Measurements from ENCODE around the gene LUM. TPM values are rescaled to one million over a fixed set of nuclear protein-coding genes. Genes with fewer than 3 reads are reported as not detected.
A peak's percentile ranks its signal among the peaks of the same experiment; 100 is the strongest.

Gene LUM
- total RNA-seq, 1 donor from 2014 or later, result 481 TPM

DNA sequence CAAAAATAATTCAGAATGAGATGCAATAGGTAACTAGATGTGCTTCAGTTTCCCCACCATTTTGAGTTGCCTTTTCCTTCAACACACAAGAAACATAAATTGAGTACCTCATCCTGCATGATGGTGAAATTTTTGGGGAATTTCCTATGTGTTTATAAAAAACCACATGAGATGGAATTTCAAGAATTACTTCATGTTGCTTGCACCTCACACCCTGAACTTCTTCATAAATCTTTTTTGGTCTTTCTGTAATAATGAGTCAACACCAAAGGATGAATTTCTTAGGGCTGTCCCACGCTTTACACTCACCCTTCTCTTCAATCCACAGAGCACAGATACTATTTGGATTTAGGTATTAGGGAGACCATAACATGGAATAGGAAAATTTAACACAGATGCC lies 22.6 kb upstream of the LUM start:
- peak overlapping the region; percentile 41 for H3K27ac Mint-ChIP-seq (ENCODE audit: unreplicated experiment)

DNA sequence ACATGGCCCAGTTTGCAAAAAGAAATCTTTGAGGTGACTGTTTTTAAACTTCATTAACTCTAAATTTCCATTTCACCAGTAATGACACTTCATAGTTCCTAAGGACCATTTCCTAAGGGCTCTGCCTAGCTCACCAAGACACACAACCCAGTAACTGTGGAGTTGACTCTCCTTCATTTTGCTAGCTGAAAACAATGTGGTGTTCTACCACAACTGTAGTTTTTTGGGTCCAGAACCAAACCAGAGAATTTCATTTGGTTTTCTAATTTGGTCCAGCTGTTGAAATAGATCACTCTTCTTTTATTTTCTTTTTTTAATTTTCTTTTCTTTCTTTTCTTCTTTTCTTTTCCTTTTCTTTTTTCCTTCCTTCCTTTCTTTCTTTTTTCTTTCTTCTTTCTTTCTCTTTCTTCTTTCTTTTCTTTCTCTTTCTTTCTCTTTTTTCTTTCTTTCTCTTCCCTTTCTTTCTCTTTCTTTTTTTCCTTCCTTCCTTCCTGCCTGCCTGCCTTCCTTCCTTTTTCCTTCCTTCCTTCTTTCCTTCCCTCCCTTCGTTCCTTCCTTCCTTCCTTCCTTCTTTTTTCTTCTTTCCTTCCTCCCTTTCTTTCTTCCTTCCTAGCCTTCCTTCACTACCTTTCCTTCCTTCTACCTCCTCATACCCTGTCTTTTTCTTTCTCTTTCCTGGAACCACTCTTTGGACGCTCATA lies 18.5 kb upstream of the LUM start:
- TF ChIP-seq, protein P1, sequence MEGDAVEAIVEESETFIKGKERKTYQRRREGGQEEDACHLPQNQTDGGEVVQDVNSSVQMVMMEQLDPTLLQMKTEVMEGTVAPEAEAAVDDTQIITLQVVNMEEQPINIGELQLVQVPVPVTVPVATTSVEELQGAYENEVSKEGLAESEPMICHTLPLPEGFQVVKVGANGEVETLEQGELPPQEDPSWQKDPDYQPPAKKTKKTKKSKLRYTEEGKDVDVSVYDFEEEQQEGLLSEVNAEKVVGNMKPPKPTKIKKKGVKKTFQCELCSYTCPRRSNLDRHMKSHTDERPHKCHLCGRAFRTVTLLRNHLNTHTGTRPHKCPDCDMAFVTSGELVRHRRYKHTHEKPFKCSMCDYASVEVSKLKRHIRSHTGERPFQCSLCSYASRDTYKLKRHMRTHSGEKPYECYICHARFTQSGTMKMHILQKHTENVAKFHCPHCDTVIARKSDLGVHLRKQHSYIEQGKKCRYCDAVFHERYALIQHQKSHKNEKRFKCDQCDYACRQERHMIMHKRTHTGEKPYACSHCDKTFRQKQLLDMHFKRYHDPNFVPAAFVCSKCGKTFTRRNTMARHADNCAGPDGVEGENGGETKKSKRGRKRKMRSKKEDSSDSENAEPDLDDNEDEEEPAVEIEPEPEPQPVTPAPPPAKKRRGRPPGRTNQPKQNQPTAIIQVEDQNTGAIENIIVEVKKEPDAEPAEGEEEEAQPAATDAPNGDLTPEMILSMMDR (IDR thresholded peaks at IDR 0.05), result no peak
- H3K4me1 Mint-ChIP-seq (ENCODE audit: low read depth), result peaks cover 58% of the 10 kb centered on the region
- no peaks in the 10 kb centered on the region for H3K36me3 Mint-ChIP-seq (ENCODE audit: low read depth)
- H3K27ac Mint-ChIP-seq (ENCODE audit: unreplicated experiment), result peak overlapping the region; percentile 10
- H3K9me3 Mint-ChIP-seq (ENCODE audit: low read depth), result no peaks in the 10 kb centered on the region
- H3K27me3 Mint-ChIP-seq (ENCODE audit: low read depth), result no peaks in the 10 kb centered on the region
- no peak overlapping the region for H3K4me3 Mint-ChIP-seq (ENCODE audit: unreplicated experiment)
- DNase-seq (ENCODE audit: low spot score), result no peak

More for the DNA sequence above, 22.6 kb upstream of the LUM start:
- Mint-ChIP-seq H3K4me3 (ENCODE audit: unreplicated experiment) (no peak overlapping the region), H3K4me1 (ENCODE audit: low read depth) (peaks cover 54% of the 10 kb centered on the region), H3K36me3 (ENCODE audit: low read depth) (peaks cover 2% of the 10 kb centered on the region), H3K9me3 (ENCODE audit: low read depth) (peaks cover 4% of the 10 kb centered on the region), H3K27me3 (ENCODE audit: low read depth) (no peaks in the 10 kb centered on the region)
- TF ChIP-seq, protein P1 (IDR thresholded peaks at IDR 0.05), result no peak
- no peak for DNase-seq (ENCODE audit: low spot score)

DNA sequence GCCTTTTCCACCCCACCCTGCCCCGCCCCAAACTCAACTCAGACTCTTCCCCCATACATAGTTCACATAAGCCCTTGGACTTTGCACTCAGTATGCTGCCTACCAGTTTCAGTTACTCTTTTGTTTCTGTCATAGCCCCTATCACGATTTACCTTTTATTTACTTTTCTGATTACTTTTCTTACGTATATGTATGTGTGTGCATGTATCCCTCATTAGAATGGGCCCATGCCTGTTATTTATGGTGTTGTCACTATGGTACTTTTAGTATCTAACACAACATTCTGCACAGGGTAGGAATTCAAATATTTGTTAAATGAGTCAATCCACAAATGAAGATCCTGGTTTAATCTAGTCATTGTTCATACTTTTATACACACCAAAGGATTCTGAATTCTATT lies 16.5 kb upstream of the LUM start:
- DNase-seq (ENCODE audit: low spot score), result no peak
- TF ChIP-seq, protein P1 (IDR thresholded peaks at IDR 0.05), result no peak
- Mint-ChIP-seq H3K36me3 (ENCODE audit: low read depth) (no peaks in the 10 kb centered on the region), H3K9me3 (ENCODE audit: low read depth) (no peaks in the 10 kb centered on the region), H3K4me1 (ENCODE audit: low read depth) (peaks cover 55% of the 10 kb centered on the region), H3K27ac (ENCODE audit: unreplicated experiment) (peak overlapping the region; percentile 75), H3K27me3 (ENCODE audit: low read depth) (no peaks in the 10 kb centered on the region), H3K4me3 (ENCODE audit: unreplicated experiment) (no peak overlapping the region)

DNA sequence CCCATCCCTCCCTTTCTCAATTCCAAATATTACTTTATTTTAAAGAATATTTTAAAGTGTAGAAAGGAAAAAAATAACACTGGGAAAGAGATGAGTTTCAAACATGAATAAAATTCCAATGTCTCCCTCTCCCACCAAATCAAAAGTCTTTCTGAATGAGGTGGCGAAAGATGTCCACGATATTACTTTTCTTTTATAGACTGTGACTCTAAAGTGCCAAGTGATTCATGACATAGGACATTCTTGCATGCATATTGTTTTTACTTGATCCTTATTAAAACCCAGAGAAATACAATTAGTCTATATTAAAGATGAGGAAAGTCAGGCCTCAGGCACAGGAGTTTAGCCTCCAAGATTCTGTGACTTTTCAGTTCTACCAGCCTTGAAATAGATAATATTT lies 16.0 kb upstream of the LUM start:
- Mint-ChIP-seq H3K4me3 (ENCODE audit: unreplicated experiment) (no peak overlapping the region), H3K36me3 (ENCODE audit: low read depth) (no peaks in the 10 kb centered on the region), H3K27ac (ENCODE audit: unreplicated experiment) (peak overlapping the region; percentile 75), H3K27me3 (ENCODE audit: low read depth) (no peaks in the 10 kb centered on the region), H3K4me1 (ENCODE audit: low read depth) (peaks cover 55% of the 10 kb centered on the region), H3K9me3 (ENCODE audit: low read depth) (peaks cover 2% of the 10 kb centered on the region)
- TF ChIP-seq, protein P1 (IDR thresholded peaks at IDR 0.05), result no peak
- DNase-seq (ENCODE audit: low spot score), result no peak

GRCh38 chr12:91126516-91126915 lies 15.2 kb upstream of the LUM start:
- no peaks in the 10 kb centered on the region for H3K27me3 Mint-ChIP-seq (ENCODE audit: low read depth)
- H3K36me3 Mint-ChIP-seq (ENCODE audit: low read depth), result no peaks in the 10 kb centered on the region
- H3K4me3 Mint-ChIP-seq (ENCODE audit: unreplicated experiment), result no peak overlapping the region
- peaks cover 2% of the 10 kb centered on the region for H3K9me3 Mint-ChIP-seq (ENCODE audit: low read depth)
- H3K4me1 Mint-ChIP-seq (ENCODE audit: low read depth), result peaks cover 47% of the 10 kb centered on the region
- no peak for DNase-seq (ENCODE audit: low spot score)
- TF ChIP-seq, protein P1 (IDR thresholded peaks at IDR 0.05), result no peak
- peak overlapping the region; percentile 67 for H3K27ac Mint-ChIP-seq (ENCODE audit: unreplicated experiment)
